Tibial nerve (tissue), 4 donors: ENCODE results near the gene CTBS.

Experiments
- EP300 ChIP-seq, 2 donors: sonication (generic); formaldehyde crosslinking; IDR thresholded peaks; one replicate each; pipeline ENCODE4 v1.6.1; 2017; ENCODE audit warnings: antibody characterized with exemption in 2 of 2, mild to moderate bottlenecking in 1 of 2
- POLR2A ChIP-seq, 2 donors: fragments of 450-650 bp; IDR thresholded peaks; one replicate each; pipeline ENCODE4 v1.6.1; 2017; ENCODE audit warnings: antibody characterized with exemption in 2 of 2, mild to moderate bottlenecking in 2 of 2, moderate library complexity in 2 of 2
- TF ChIP-seq, protein P1 (sequence below), 5 experiments: fragments of 200-600 bp in 3 of 5; fragments of 450-650 bp in 2 of 5; sonication (generic) in 3 of 5; IDR thresholded peaks; one replicate each; pipeline ENCODE4 v1.5.1; 2016 to 2019; ENCODE audit warnings: antibody characterized with exemption in 5 of 5, mild to moderate bottlenecking in 3 of 5, moderate library complexity in 2 of 5

DNA sequence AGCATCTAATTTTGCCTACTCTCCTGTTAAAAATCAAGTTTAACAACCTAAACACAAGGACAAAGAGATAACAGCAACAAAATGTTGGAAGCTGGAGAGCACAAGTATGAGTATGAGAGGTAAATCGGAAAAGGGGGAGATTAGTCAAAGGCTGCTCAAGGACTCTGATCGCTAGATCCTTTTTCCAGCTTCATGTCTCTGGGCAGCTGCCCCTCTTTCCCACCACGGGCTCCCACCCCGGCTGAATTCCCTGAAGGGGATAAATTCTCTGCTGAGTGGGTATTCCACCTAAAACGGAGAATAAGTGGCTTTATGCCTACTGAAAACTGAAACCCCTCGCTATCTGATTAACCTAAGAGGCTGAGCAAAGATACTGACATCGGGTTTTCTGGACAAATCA, 696 bp upstream of the CTBS start:
- TF ChIP-seq EP300 (IDR thresholded peaks at IDR 0.05), result no peak
- TF ChIP-seq, protein P1, sequence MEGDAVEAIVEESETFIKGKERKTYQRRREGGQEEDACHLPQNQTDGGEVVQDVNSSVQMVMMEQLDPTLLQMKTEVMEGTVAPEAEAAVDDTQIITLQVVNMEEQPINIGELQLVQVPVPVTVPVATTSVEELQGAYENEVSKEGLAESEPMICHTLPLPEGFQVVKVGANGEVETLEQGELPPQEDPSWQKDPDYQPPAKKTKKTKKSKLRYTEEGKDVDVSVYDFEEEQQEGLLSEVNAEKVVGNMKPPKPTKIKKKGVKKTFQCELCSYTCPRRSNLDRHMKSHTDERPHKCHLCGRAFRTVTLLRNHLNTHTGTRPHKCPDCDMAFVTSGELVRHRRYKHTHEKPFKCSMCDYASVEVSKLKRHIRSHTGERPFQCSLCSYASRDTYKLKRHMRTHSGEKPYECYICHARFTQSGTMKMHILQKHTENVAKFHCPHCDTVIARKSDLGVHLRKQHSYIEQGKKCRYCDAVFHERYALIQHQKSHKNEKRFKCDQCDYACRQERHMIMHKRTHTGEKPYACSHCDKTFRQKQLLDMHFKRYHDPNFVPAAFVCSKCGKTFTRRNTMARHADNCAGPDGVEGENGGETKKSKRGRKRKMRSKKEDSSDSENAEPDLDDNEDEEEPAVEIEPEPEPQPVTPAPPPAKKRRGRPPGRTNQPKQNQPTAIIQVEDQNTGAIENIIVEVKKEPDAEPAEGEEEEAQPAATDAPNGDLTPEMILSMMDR (IDR thresholded peaks at IDR 0.05), result no peak
- no peak for TF ChIP-seq POLR2A (IDR thresholded peaks at IDR 0.05)
